SK-N-SH (cell line): ENCODE data around the gene MARCHF10. TPM values are rescaled to one million over a fixed set of nuclear protein-coding genes. Genes with fewer than 3 reads are reported as not detected.

Experiments used
- CTCF ChIA-PET: fragments of 300-600, 350-600 bp; formaldehyde crosslinking; extraction: SDS; loops from one replicate; lab custom pipeline; 2021; lab: Yijun Ruan, JAX
- POLR2A ChIA-PET: fragments of 350-600 bp; sonication (Branson Sonifier 250); formaldehyde crosslinking; extraction: SDS; loops from one replicate; lab custom pipeline; 2020; ENCODE audit warnings: antibody characterized with exemption, inconsistent platforms; lab: Yijun Ruan, JAX
- DNase-seq: peaks from one replicate; pipeline ENCODE4 v3.0.0; 2012
- H2AFZ ChIP-seq: fragments of 200-600 bp; sonication (generic); 2 replicates; pipeline ENCODE4 v1.8.1; 2016; ENCODE audit warnings: antibody characterized with exemption, mild to moderate bottlenecking, low read depth
- H3F3A ChIP-seq: fragments of 200-600 bp; sonication (generic); replicated peaks from 2 replicates; pipeline ENCODE3; 2016; ENCODE audit warnings: antibody characterized with exemption, mild to moderate bottlenecking; ENCODE audit not compliant: insufficient read depth
- H3K27ac ChIP-seq, 2 experiments: fragments of 200-500 bp in 1 of 2; fragments of 200-600 bp in 1 of 2; sonication (Bioruptor generic) in 1 of 2; sonication (generic), shearing (Covaris generic) in 1 of 2; 2 replicates each; pipeline versions ENCODE4 v1.5.1 to v1.6.1; 2014 to 2016; ENCODE audit warnings: low read depth in 2 of 2, inconsistent platforms in 1 of 2, low read length in 1 of 2, mild to moderate bottlenecking in 1 of 2, mixed read lengths in 1 of 2
- H3K27me3 ChIP-seq: fragments of 200-600 bp; sonication (generic), shearing (Covaris generic); 2 replicates; pipeline ENCODE4 v1.6.1; 2016; ENCODE audit warnings: mixed run types; ENCODE audit not compliant: insufficient read depth
- H3K36me3 ChIP-seq, 2 experiments: fragments of 200-500 bp in 1 of 2; fragments of 200-600 bp in 1 of 2; sonication (Bioruptor generic) in 1 of 2; sonication (generic) in 1 of 2; replicated peaks in 1 of 2; 2 replicates each; pipeline versions ENCODE3 to v1.5.1; 2014 to 2016; ENCODE audit warnings: low read length in 1 of 2, mild to moderate bottlenecking in 1 of 2; ENCODE audit not compliant: insufficient read depth in 2 of 2, control insufficient read depth in 1 of 2
- H3K4me1 ChIP-seq, 2 experiments: fragments of 200-500 bp in 1 of 2; fragments of 200-600 bp in 1 of 2; sonication (Bioruptor generic) in 1 of 2; sonication (generic), shearing (Covaris generic) in 1 of 2; 2 replicates each; pipeline versions ENCODE4 v1.5.1 to v1.6.1; 2014 to 2016; ENCODE audit warnings: low read depth in 1 of 2, low read length in 1 of 2, mixed run types in 1 of 2; ENCODE audit not compliant: insufficient read depth in 2 of 2, control insufficient read depth in 1 of 2
- H3K4me2 ChIP-seq: fragments of 200-600 bp; sonication (generic), shearing (Covaris generic); 2 replicates; pipeline ENCODE4 v1.6.1; 2017; ENCODE audit warnings: mixed run types
- H3K4me3 ChIP-seq, 2 experiments: fragments of 200-500 bp in 1 of 2; fragments of 200-600 bp in 1 of 2; sonication (Bioruptor generic) in 1 of 2; sonication (generic), shearing (Covaris generic) in 1 of 2; 2 replicates each; pipeline versions ENCODE4 v1.5.1 to v1.8.1; 2014 to 2016; ENCODE audit warnings: low read depth in 2 of 2, inconsistent platforms in 1 of 2, low read length in 1 of 2, mild to moderate bottlenecking in 1 of 2, mixed read lengths in 1 of 2, moderate library complexity in 1 of 2
- H3K79me2 ChIP-seq: fragments of 200-600 bp; sonication (generic); 2 replicates; pipeline ENCODE4 v1.8.1; 2017; ENCODE audit warnings: mild to moderate bottlenecking; ENCODE audit not compliant: insufficient read depth
- H3K9ac ChIP-seq: fragments of 200-600 bp; sonication (generic); 2 replicates; pipeline ENCODE4 v1.6.1; 2017; ENCODE audit warnings: mixed run types
- H3K9me2 ChIP-seq: fragments of 200-600 bp; sonication (generic); 2 replicates; pipeline ENCODE4 v1.6.1; 2017; ENCODE audit warnings: mixed run types
- H3K9me3 ChIP-seq: fragments of 200-600 bp; sonication (generic); 2 replicates; pipeline ENCODE4 v1.6.1; 2017; ENCODE audit warnings: mixed run types, mild to moderate bottlenecking, moderate library complexity
- H4K20me1 ChIP-seq: fragments of 200-600 bp; sonication (generic); 2 replicates; pipeline ENCODE4 v1.6.1; 2017; ENCODE audit warnings: mild to moderate bottlenecking, mixed run types; ENCODE audit not compliant: insufficient read depth
- CTCF ChIP-seq: fragments of 200-600 bp; sonication (generic); IDR thresholded peaks from 2 replicates; pipeline ENCODE4 v1.6.1; 2017; ENCODE audit warnings: antibody characterized with exemption, mild to moderate bottlenecking, moderate library complexity
- EP300 ChIP-seq, 2 experiments: IDR thresholded peaks; 2 replicates each; pipeline versions ENCODE4 v1.4.0 to v1.6.1; 2012; ENCODE audit warnings: borderline replicate concordance in 1 of 2, low read depth in 1 of 2, low read length in 1 of 2
- EZH2phosphoT487 ChIP-seq: fragments of 200-600 bp; sonication (generic); IDR thresholded peaks from 2 replicates; pipeline ENCODE4 v1.6.1; 2017; ENCODE audit warnings: low read depth, mixed run types, mild to moderate bottlenecking, antibody characterized with exemption, moderate library complexity, borderline replicate concordance
- FOSL2 ChIP-seq: IDR thresholded peaks from 2 replicates; pipeline ENCODE4 v1.4.0; 2012; ENCODE audit warnings: low read depth, mild to moderate bottlenecking, moderate library complexity, borderline replicate concordance
- FOXJ3 ChIP-seq: sonication (generic); formaldehyde crosslinking; IDR thresholded peaks from 2 replicates; pipeline ENCODE4 v1.5.1; 2020; ENCODE audit warnings: mild to moderate bottlenecking, missing genetic modification reagents
- FOXM1 ChIP-seq: IDR thresholded peaks from 2 replicates; pipeline ENCODE4 v1.4.0; 2012; ENCODE audit warnings: low read depth, mild to moderate bottlenecking
- GABPA ChIP-seq: IDR thresholded peaks from 2 replicates; pipeline ENCODE4 v1.4.0; 2012; ENCODE audit warnings: low read depth, mild to moderate bottlenecking
- MAX ChIP-seq: IDR thresholded peaks from 2 replicates; pipeline ENCODE4 v1.4.0; 2012; ENCODE audit warnings: low read depth
- RAD21 ChIP-seq: IDR thresholded peaks from 2 replicates; pipeline ENCODE4 v1.6.1; 2012; ENCODE audit warnings: mild to moderate bottlenecking, low read length
- REST ChIP-seq: IDR thresholded peaks from 2 replicates; pipeline ENCODE4 v1.6.1; 2012; ENCODE audit warnings: mild to moderate bottlenecking, low read depth, low read length, moderate library complexity
- USF1 ChIP-seq: IDR thresholded peaks from 2 replicates; pipeline ENCODE4 v1.4.0; 2012; ENCODE audit warnings: low read depth, borderline replicate concordance
- USF2 ChIP-seq: fragments of 150-350 bp; IDR thresholded peaks from 2 replicates; pipeline ENCODE4 v1.6.1; 2017; ENCODE audit warnings: antibody characterized with exemption, low read length, low read depth, borderline replicate concordance
- YY1 ChIP-seq: IDR thresholded peaks from 2 replicates; pipeline ENCODE4 v1.4.0; 2012; ENCODE audit warnings: low read depth, mild to moderate bottlenecking
- ZBTB33 ChIP-seq: IDR thresholded peaks from 2 replicates; pipeline ENCODE4 v1.4.0; 2012; ENCODE audit warnings: low read depth, borderline replicate concordance
- WGBS: methylation state at CpG from one replicate; pipeline ENCODE4 v1.1.6; 2017; ENCODE audit warnings: low lambda C conversion rate; 5-methylcytosine and 5-hydroxymethylcytosine counted together
- polyA plus RNA-seq, 3 experiments: library from polyadenylated mRNA; depleted of rRNA; stranded (reverse); fragments of >200 nt; gene quantifications; 2 replicates each; pipeline ENCODE4 v1.2.3, GENCODE V29; 2012

Gene MARCHF10
- polyA plus RNA-seq, 1 of the 3 experiments (the other 2 are of a cell fraction), result 0.16 TPM

GRCh38 chr17:62782730-62783270, 25.3 kb downstream of the MARCHF10 start:
- DNase-seq, result no peak
- Histone ChIP-seq H3K27ac (no peak overlapping the region), H3K4me3 (no peak overlapping the region), H3K79me2 (no peaks in the 10 kb centered on the region), H3K9me2 (no peaks in the 10 kb centered on the region), H2AFZ (no peak overlapping the region), H3K9ac (no peak overlapping the region), H3K4me2 (no peak overlapping the region), H3K9me3 (no peaks in the 10 kb centered on the region), H3F3A (peaks cover 15% of the 10 kb centered on the region), H3K27me3 (no peaks in the 10 kb centered on the region), H3K4me1 (peaks cover 7 to 10% of the 10 kb centered on the region in 2 experiments), H4K20me1 (no peaks in the 10 kb centered on the region), H3K36me3 (no peaks in the 10 kb centered on the region)
- 67% methylated on average over 1 of the region's 1 CpG for WGBS
- POLR2A ChIA-PET, result no interaction called here
- CTCF ChIA-PET, result no interaction called here
- TF ChIP-seq USF2 (no peak), EP300 (IDR thresholded peaks at IDR 0.05; ENCODE audit: borderline replicate concordance in 1 of 2, low read depth in 1 of 2, low read length in 1 of 2) (no peak), YY1 (no peak), REST (no peak), MAX (no peak), CTCF (no peak), FOXJ3 (CRISPR knock-in tag) (no peak), ZBTB33 (no peak), FOSL2 (no peak), RAD21 (no peak), FOXM1 (no peak), USF1 (no peak), EZH2phosphoT487 (no peak), GABPA (no peak)
